Endothelial cell of umbilical vein (primary cell): ENCODE measurements around the gene SLC33A1. TPM values are rescaled to one million over a fixed set of nuclear protein-coding genes. Genes with fewer than 3 reads are reported as not detected.

Experiments
- Bru-seq: library from RNA; stranded (reverse); fragments of 400-500 nt; gene quantifications from one replicate; lab custom pipeline; 2021; lab: Mats Ljungman, UMichigan
- BruChase-seq, 2 experiments: library from RNA; stranded (reverse); fragments of 400-500 nt; gene quantifications; one replicate each; lab custom pipeline; 2021; lab: Mats Ljungman, UMichigan
- BruUV-seq: library from RNA; stranded (reverse); fragments of 400-500 nt; replicated peaks from 2 replicates; lab custom pipeline; 2021; lab: Mats Ljungman, UMichigan
- CTCF ChIA-PET: fragments of 300-600, 350-600 bp; sonication (Branson Sonifier 250); formaldehyde crosslinking; loops from one replicate; lab custom pipeline; 2021; ENCODE audit warnings: antibody characterized with exemption, inconsistent platforms; lab: Charles Lee
- POLR2A ChIA-PET: fragments of 300-600, 350-600 bp; sonication (Branson Sonifier 250); formaldehyde crosslinking; loops from one replicate; lab custom pipeline; 2021; ENCODE audit warnings: antibody characterized with exemption, inconsistent platforms; lab: Charles Lee
- DNase-seq: peaks from one replicate; pipeline ENCODE4 v3.0.0-alpha.2; 2011; ENCODE audit warnings: low read depth, low spot score
- FAIRE-seq: peaks from 2 replicates; lab custom pipeline; 2011; peaks lifted over from hg19 to GRCh38; lab: Jason Lieb, UNC
- H2AFZ ChIP-seq: 2 replicates; pipeline ENCODE4 v1.6.0; 2012; ENCODE audit warnings: low read depth, low read length, control low read depth, inconsistent platforms
- H3K27ac ChIP-seq: 2 replicates; pipeline ENCODE4 v1.5.1; 2011; ENCODE audit warnings: low read depth, mild to moderate bottlenecking, control low read depth, low read length, moderate library complexity; ENCODE audit not compliant: insufficient read depth
- H3K27me3 ChIP-seq, 2 experiments: 2 replicates each; pipeline versions ENCODE4 v1.6.0 to v1.6.1; 2011; ENCODE audit warnings: low read length in 2 of 2, mixed read lengths in 1 of 2; ENCODE audit not compliant: control insufficient read depth in 2 of 2, insufficient read depth in 2 of 2
- H3K36me3 ChIP-seq, 2 experiments: 2 replicates in 1 of 2; 3 replicates in 1 of 2; pipeline ENCODE4 v1.5.1; 2011; ENCODE audit warnings: low read length in 2 of 2, mild to moderate bottlenecking in 1 of 2, moderate library complexity in 1 of 2; ENCODE audit not compliant: control insufficient read depth in 2 of 2, insufficient read depth in 2 of 2; ENCODE audit errors: extremely low read depth in 1 of 2
- H3K4me1 ChIP-seq: 3 replicates; pipeline ENCODE4 v1.5.1; 2011; ENCODE audit warnings: mild to moderate bottlenecking, low read length; ENCODE audit not compliant: control insufficient read depth, insufficient read depth; ENCODE audit errors: extremely low read depth
- H3K4me2 ChIP-seq: 2 replicates; pipeline ENCODE4 v1.6.1; 2011; ENCODE audit warnings: low read length, control low read depth, mixed read lengths; ENCODE audit not compliant: insufficient read depth
- H3K4me3 ChIP-seq, 3 experiments: fragments of 200-600 bp in 1 of 3; sonication (generic), shearing (Covaris generic) in 1 of 3; replicated peaks in 1 of 3; 2 replicates each; pipeline ENCODE4 v1.5.1; 2011 to 2016; ENCODE audit warnings: control low read depth in 3 of 3, low read length in 3 of 3, mild to moderate bottlenecking in 2 of 3, inconsistent platforms in 1 of 3, low read depth in 1 of 3, moderate library complexity in 1 of 3; ENCODE audit not compliant: insufficient read depth in 1 of 3
- H3K79me2 ChIP-seq: 2 replicates; pipeline ENCODE4 v1.6.0; 2012; ENCODE audit warnings: low read length, inconsistent platforms; ENCODE audit not compliant: control insufficient read depth, insufficient read depth
- H3K9ac ChIP-seq: replicated peaks from 2 replicates; pipeline ENCODE3; 2011; ENCODE audit warnings: low read length, control low read depth; ENCODE audit not compliant: insufficient read depth; ENCODE audit errors: extremely low read depth
- H3K9me1 ChIP-seq: replicated peaks from 3 replicates; pipeline ENCODE4 v1.6.0; 2011; ENCODE audit warnings: mild to moderate bottlenecking, low read length; ENCODE audit not compliant: control insufficient read depth, insufficient read depth; ENCODE audit errors: extremely low read depth
- H3K9me3 ChIP-seq: replicated peaks from 2 replicates; pipeline ENCODE4 v1.5.1; 2012; ENCODE audit warnings: low read length, inconsistent platforms; ENCODE audit not compliant: control insufficient read depth, insufficient read depth
- H4K20me1 ChIP-seq: replicated peaks from 2 replicates; pipeline ENCODE3; 2011; ENCODE audit warnings: mild to moderate bottlenecking, low read length; ENCODE audit not compliant: control insufficient read depth, insufficient read depth; ENCODE audit errors: extremely low read depth
- FOS ChIP-seq: IDR thresholded peaks from 2 replicates; pipeline ENCODE4 v1.6.1; 2011; ENCODE audit warnings: mild to moderate bottlenecking, low read length, moderate library complexity, borderline replicate concordance; ENCODE audit not compliant: insufficient read depth
- MAX ChIP-seq: IDR thresholded peaks from 2 replicates; pipeline ENCODE4 v1.6.1; 2011; ENCODE audit not compliant: insufficient read depth, insufficient read length
- MYC ChIP-seq: IDR thresholded peaks from one replicate; pipeline ENCODE4 v1.6.1; 2011; ENCODE audit warnings: mild to moderate bottlenecking, low read depth, low read length
- POLR2A ChIP-seq: IDR thresholded peaks from 2 replicates; pipeline ENCODE4 v1.6.1; 2012; ENCODE audit warnings: low read depth, mild to moderate bottlenecking, control low read depth, low read length
- POLR2AphosphoS5 ChIP-seq: IDR thresholded peaks from 2 replicates; pipeline ENCODE4 v1.6.1; 2012; ENCODE audit warnings: low read depth, mild to moderate bottlenecking, control low read depth, low read length, moderate library complexity; ENCODE audit not compliant: insufficient read depth
- dilution Hi-C: fragments of 300-500 bp; cut with MboI; formaldehyde crosslinking; loops from one replicate; pipeline ENCODE4 v1.15.0; 2019; ENCODE audit warnings: low sequenced_read_pairs; ENCODE audit not compliant: extremely low pct_ligation_motif_present
- intact Hi-C: fragments of 100-400 bp; cut with micrococcal nuclease; formaldehyde crosslinking; loops from one replicate; pipeline ENCODE4 v1.10.0; 2022
- long read RNA-seq: library from polyadenylated mRNA; stranded (forward); transcript quantifications from one replicate; pipeline ENCODE4 v2.0.0, GENCODE V29; 2021
- polyA minus RNA-seq, 3 experiments: library from RNA; depleted of rRNA, polyadenylated mRNA; stranded (reverse); fragments of >200 nt; gene quantifications; 1 replicate in 1 of 3; 2 replicates in 2 of 3; pipeline ENCODE4 v1.2.3, GENCODE V29; 2011
- polyA plus RNA-seq, 4 experiments: library from polyadenylated mRNA; depleted of rRNA in 3 of 4; stranded (reverse) in 3 of 4; unstranded in 1 of 4; fragments of >200 nt; gene quantifications; 2 replicates each; pipeline versions ENCODE4 v1.2.1 to v1.2.3, GENCODE V29; 2011 to 2012; ENCODE audit warnings: missing spikeins in 1 of 4
- total RNA-seq: library from RNA; stranded (reverse); gene quantifications from 2 replicates; pipeline ENCODE4 v1.2.3, GENCODE V29; 2021

SLC33A1 gene
- total RNA-seq: 30.1 and 30.3 TPM in 2 replicates
- 28.4 and 28.9 TPM in 2 replicates for polyA plus RNA-seq
- 13.8 and 16.4 TPM in 2 replicates for polyA plus RNA-seq (2011; cell fraction: cytosol; rRNA removed)
- polyA plus RNA-seq (2011; cell fraction: nucleus; rRNA removed): 29.1 and 30.6 TPM in 2 replicates
- 23.4 and 27.9 TPM in 2 replicates for polyA plus RNA-seq (2012)
- polyA minus RNA-seq: 54.4 and 57.7 TPM in 2 replicates
- polyA minus RNA-seq (2011; cell fraction: cytosol; rRNA and poly(A)+ RNA removed): 21.9 TPM
- polyA minus RNA-seq (2011; cell fraction: nucleus; rRNA and poly(A)+ RNA removed): 37.6 and 40.3 TPM in 2 replicates
- percentile 72 among the genes with signal in this experiment for Bru-seq, nascent RNA
- percentile 88 among the genes with signal in this experiment for BruChase-seq, experiment 1, labeled RNA remaining after a 6-hour chase
- percentile 84 among the genes with signal in this experiment for BruChase-seq, experiment 2, labeled RNA remaining after a 2-hour chase
- long read RNA-seq, full-length matches to known transcripts: 62 of 68 reads
- long read RNA-seq, partial matches to known transcripts: 0 of 68 reads
- long read RNA-seq, other reads (novel, unspliced or antisense): 6 of 68 reads

DNA sequence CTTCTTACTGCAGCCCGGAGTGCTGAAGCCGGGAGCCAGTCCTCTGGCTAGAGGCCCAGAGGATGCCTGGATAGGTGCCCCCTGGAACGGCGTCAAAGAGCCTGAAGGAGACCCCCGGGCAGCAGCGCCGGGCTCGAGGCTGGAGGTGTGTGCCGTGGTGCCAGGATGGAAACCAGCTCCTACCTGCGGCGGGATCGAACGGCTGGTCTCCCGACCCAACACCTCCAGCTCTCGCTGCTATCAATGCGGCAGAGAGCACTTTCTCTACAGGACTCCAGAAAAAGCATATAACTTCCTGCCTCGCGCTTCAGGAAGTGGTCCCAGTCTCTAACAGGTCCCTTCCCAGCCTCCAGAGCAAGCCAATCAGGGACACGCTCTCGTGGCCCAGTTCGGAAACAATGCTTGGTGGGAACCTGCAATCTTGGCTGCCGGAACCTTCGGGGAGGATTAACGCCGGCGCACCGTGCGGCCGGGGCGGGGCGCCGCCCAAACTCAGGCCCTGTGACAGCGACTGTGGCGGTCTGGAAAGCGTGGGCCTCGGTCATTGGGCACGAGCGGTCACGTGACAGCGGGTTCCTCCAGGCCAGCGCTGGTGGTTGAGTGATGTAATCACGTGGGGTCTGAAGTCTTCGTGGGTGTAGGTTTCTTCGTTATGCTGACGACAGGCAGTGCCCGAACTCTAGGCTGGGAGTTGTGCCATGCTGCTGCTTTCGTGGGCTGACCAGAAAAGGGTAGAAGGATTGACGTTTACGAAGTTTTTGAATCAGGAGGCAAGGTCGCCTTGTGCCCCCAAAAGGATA is at the start of gene SLC33A1:
SLC33A1 (minus strand) TSS at position 287 of the 800 bp plus-strand sequence. CDS start 430 bp downstream, outside the sequence.
- H3K4me3 ChIP-seq: peak within 1 kb of the TSS; percentile 56 to 96 (median 75)
- dilution Hi-C loops (no loop called here), intact Hi-C loops (loop anchor here (1.0 to 5.0 kb wide), 6 partner anchors 16 to 693 kb away; partner anchors contain the start of genes C3orf33, GMPS and PLCH1)
- peaks cover 7% of the 10 kb centered on the region for H3K4me1 ChIP-seq
- FAIRE-seq (peak; percentile 94), DNase-seq (peak; percentile 100)
- CTCF ChIA-PET: interaction anchor here (1.6 to 3.6 kb wide), 2 partner anchors 16 to 48 kb away, joined by 5 to 34 read pairs; partner anchors contain the start of gene C3orf33
- H3K79me2 ChIP-seq: peaks cover 38% of the 10 kb centered on the region
- peak within 1 kb of the TSS; percentile 79 for H3K9ac ChIP-seq
- peak within 1 kb of the TSS; percentile 99 for H3K4me2 ChIP-seq
- BruUV-seq: no TSS peak
- POLR2A ChIA-PET: interaction anchor here (1.0 to 1.5 kb wide), 3 partner anchors 16 to 48 kb away, joined by 3 to 4 read pairs (median 3); partner anchors contain the start of gene C3orf33
- H3K36me3 ChIP-seq: no peaks in the 10 kb centered on the region
- H3K27ac ChIP-seq: peak within 1 kb of the TSS; percentile 56
- H3K27me3 ChIP-seq: no peaks in the 10 kb centered on the region
- peak within 1 kb of the TSS; percentile 61 for H2AFZ ChIP-seq
- peak; percentile 96 for TF ChIP-seq MAX
- TF ChIP-seq FOS: no peak
- TF ChIP-seq MYC: peak; percentile 27
- TF ChIP-seq POLR2A: peak; percentile 79
- TF ChIP-seq POLR2AphosphoS5: peak; percentile 78
- no peaks in the 10 kb centered on the region for H3K9me1 ChIP-seq
- H3K9me3 ChIP-seq: no peaks in the 10 kb centered on the region
- no peaks in the 10 kb centered on the region for H4K20me1 ChIP-seq
